ENCODE data around the gene UBA52. TPM values are rescaled to one million over a fixed set of nuclear protein-coding genes. Genes with fewer than 3 reads are reported as not detected.

UBA52 gene
- total RNA-seq, 1 experiment from 2014 or later, result 1,276 TPM

GRCh38 chr19:18587962-18588610 is 16.4 kb downstream of the UBA52 start:
- Mint-ChIP-seq H3K36me3 (ENCODE audit: insufficient read depth, unreplicated experiment) (peaks cover 8% of the 10 kb centered on the region), H3K4me1 (ENCODE audit: low read depth, unreplicated experiment) (peaks cover 7% of the 10 kb centered on the region), H3K9me3 (ENCODE audit: unreplicated experiment) (no peaks in the 10 kb centered on the region), H3K27ac (ENCODE audit: unreplicated experiment) (peak overlapping the region; percentile 82), H3K4me3 (ENCODE audit: unreplicated experiment) (peak overlapping the region; percentile 82), H3K27me3 (ENCODE audit: insufficient read depth, unreplicated experiment) (no peaks in the 10 kb centered on the region)
- CTCF ChIA-PET, result interaction anchor here (0.6 to 2.6 kb wide), 10 partner anchors 16 to 259 kb away, joined by 3 to 17 read pairs (median 5); partner anchors contain the start of genes KXD1 and UBA52
- peak in 1 of 2 experiments; percentile 18 for DNase-seq
- Histone ChIP-seq H3K36me3 (ENCODE audit: control insufficient read depth, insufficient read depth, low read length) (no peaks in the 10 kb centered on the region), H3K9me3 (no peaks in the 10 kb centered on the region), H3K4me1 (no peaks in the 10 kb centered on the region), H3K4me3 (ENCODE audit: low read depth, low read length) (peak overlapping the region; percentile 89), H3K27me3 (replicated peaks; ENCODE audit: control insufficient read depth, insufficient read depth, low read length) (no peaks in the 10 kb centered on the region)
- no peak for TF ChIP-seq CTCF (IDR thresholded peaks at IDR 0.05; ENCODE audit: insufficient read depth in 1 of 2, low read depth in 1 of 2, low read length in 1 of 2, severe bottlenecking in 1 of 2, unreplicated experiment in 1 of 2)
- POLR2A ChIA-PET, result interaction anchor here (0.6 to 1.3 kb wide), 3 partner anchors 14 to 243 kb away, joined by 3 to 5 read pairs (median 4); partner anchors contain the start of gene UBA52
- intact Hi-C loops (cut with micrococcal nuclease; ENCODE audit: unreplicated experiment), result loop anchor here (1.0 to 10.0 kb wide), 4 partner anchors 49 to 259 kb away; partner anchors contain the start of genes ELL and KLHL26
- BruUV-seq (replicated peaks), result TSS peak; percentile 77

GRCh38 chr19:18588611-18589379 is 17.1 kb downstream of the UBA52 start, which contains the start of gene REX1BD:
TSS of gene REX1BD (plus strand) at chr19:18588798. CDS start at chr19:18588802, 4 bp downstream.
- BruUV-seq (replicated peaks), result no TSS peak
- no peaks in the 10 kb centered on the region for H3K9me3 ChIP-seq
- no peaks in the 10 kb centered on the region for H3K27me3 Mint-ChIP-seq (ENCODE audit: insufficient read depth, unreplicated experiment)
- H3K27ac Mint-ChIP-seq (ENCODE audit: unreplicated experiment), result peak within 1 kb of the TSS; percentile 82
- H3K36me3 ChIP-seq (ENCODE audit: control insufficient read depth, insufficient read depth, low read length), result no peaks in the 10 kb centered on the region
- H3K27me3 ChIP-seq (replicated peaks; ENCODE audit: control insufficient read depth, insufficient read depth, low read length), result no peaks in the 10 kb centered on the region
- peak within 1 kb of the TSS; percentile 89 for H3K4me3 ChIP-seq (ENCODE audit: low read depth, low read length)
- peak within 1 kb of the TSS; percentile 82 for H3K4me3 Mint-ChIP-seq (ENCODE audit: unreplicated experiment)
- no peaks in the 10 kb centered on the region for H3K4me1 ChIP-seq
- ChIA-PET CTCF (interaction anchor here (0.5 to 2.6 kb wide), 21 partner anchors 13 to 375 kb away, joined by 3 to 17 read pairs (median 4); partner anchors contain the start of genes ELL and UBA52), POLR2A (interaction anchor here (0.7 to 1.7 kb wide), 9 partner anchors 11 to 330 kb away, joined by 3 to 12 read pairs (median 4); partner anchors contain the start of genes COPE, DDX49, KXD1 and SSBP4)
- H3K36me3 Mint-ChIP-seq (ENCODE audit: insufficient read depth, unreplicated experiment), result peaks cover 8% of the 10 kb centered on the region
- DNase-seq, result peak; percentile 86 to 89
- peaks cover 7% of the 10 kb centered on the region for H3K4me1 Mint-ChIP-seq (ENCODE audit: low read depth, unreplicated experiment)
- peak; percentile 87 to 92 for TF ChIP-seq CTCF (IDR thresholded peaks at IDR 0.05; ENCODE audit: insufficient read depth in 1 of 2, low read depth in 1 of 2, low read length in 1 of 2, severe bottlenecking in 1 of 2, unreplicated experiment in 1 of 2)
- intact Hi-C loops (cut with micrococcal nuclease; ENCODE audit: unreplicated experiment), result loop anchor here (1.0 to 10.0 kb wide), 4 partner anchors 48 to 259 kb away; partner anchors contain the start of genes ELL and KLHL26
- H3K9me3 Mint-ChIP-seq (ENCODE audit: unreplicated experiment), result no peaks in the 10 kb centered on the region
